ENCODE results near the gene PRDM8. TPM values are rescaled to one million over a fixed set of nuclear protein-coding genes. Genes with fewer than 3 reads are reported as not detected.

The PRDM8 gene
- total RNA-seq, 2 donors from 2014 or later: 0.82 to 1.6 TPM

- no peak overlapping the region for H3K9ac ChIP-seq (ENCODE audit: low read depth in 2 of 2, low read length in 2 of 2)
- DNase-seq: no peak
- H3K4me3 ChIP-seq: no peak overlapping the region
- H3K36me3 ChIP-seq: no peaks in the 10 kb centered on the region
- TF ChIP-seq CTCF (IDR thresholded peaks at IDR 0.05): no peak
- intact Hi-C loops (cut with DNase I): loop anchor here (10.0 kb wide), 2 partner anchors 123 to 273 kb away; no protein-coding TSS in a partner anchor
- no peak overlapping the region for H3K27ac ChIP-seq
- H3K9me3 ChIP-seq: no peaks in the 10 kb centered on the region
- H3K27me3 ChIP-seq: peaks cover 36% of the 10 kb centered on the region
- H3K4me1 ChIP-seq: no peaks in the 10 kb centered on the region
These were observed 9.6 kb upstream of the PRDM8 start for GRCh38 chr4:80187677-80188076.

- Histone ChIP-seq H3K27ac (no peak overlapping the region), H3K9ac (ENCODE audit: low read depth in 2 of 2, low read length in 2 of 2) (no peak overlapping the region), H3K9me3 (no peaks in the 10 kb centered on the region), H3K4me1 (no peaks in the 10 kb centered on the region), H3K4me3 (no peak overlapping the region), H3K36me3 (no peaks in the 10 kb centered on the region), H3K27me3 (peaks cover 34% of the 10 kb centered on the region)
- DNase-seq: no peak
- intact Hi-C loops (cut with DNase I): loop anchor here (10.0 kb wide), 2 partner anchors 124 to 274 kb away; no protein-coding TSS in a partner anchor
- no peak for TF ChIP-seq CTCF (IDR thresholded peaks at IDR 0.05)
These were observed 8.9 kb upstream of the PRDM8 start for GRCh38 chr4:80188457-80188800.

GRCh38 chr4:80188801-80189458, 8.4 kb upstream of the PRDM8 start:
- Histone ChIP-seq H3K4me3 (no peak overlapping the region), H3K27me3 (peaks cover 30% of the 10 kb centered on the region), H3K4me1 (no peaks in the 10 kb centered on the region), H3K27ac (no peak overlapping the region), H3K9ac (ENCODE audit: low read depth in 2 of 2, low read length in 2 of 2) (no peak overlapping the region), H3K9me3 (no peaks in the 10 kb centered on the region), H3K36me3 (no peaks in the 10 kb centered on the region)
- no peak for TF ChIP-seq CTCF (IDR thresholded peaks at IDR 0.05)
- DNase-seq: no peak
- intact Hi-C loops (cut with DNase I): loop anchor here (10.0 kb wide), 2 partner anchors 124 to 274 kb away; no protein-coding TSS in a partner anchor

- TF ChIP-seq CTCF (IDR thresholded peaks at IDR 0.05): no peak
- no peak overlapping the region for H3K27ac ChIP-seq
- DNase-seq: no peak
- H3K27me3 ChIP-seq: peaks cover 30% of the 10 kb centered on the region
- H3K9ac ChIP-seq (ENCODE audit: low read depth in 2 of 2, low read length in 2 of 2): no peak overlapping the region
- no peak overlapping the region for H3K4me3 ChIP-seq
- intact Hi-C loops (cut with DNase I): loop anchor here (10.0 kb wide), 2 partner anchors 125 to 275 kb away; no protein-coding TSS in a partner anchor
- no peaks in the 10 kb centered on the region for H3K36me3 ChIP-seq
- H3K4me1 ChIP-seq: no peaks in the 10 kb centered on the region
- H3K9me3 ChIP-seq: no peaks in the 10 kb centered on the region
These were observed 7.7 kb upstream of the PRDM8 start for GRCh38 chr4:80189581-80189955.

- no peak for TF ChIP-seq CTCF (IDR thresholded peaks at IDR 0.05)
- Histone ChIP-seq H3K4me3 (no peak overlapping the region), H3K4me1 (no peaks in the 10 kb centered on the region), H3K36me3 (no peaks in the 10 kb centered on the region), H3K9me3 (no peaks in the 10 kb centered on the region), H3K27ac (no peak overlapping the region), H3K27me3 (peaks cover 26% of the 10 kb centered on the region), H3K9ac (ENCODE audit: low read depth in 2 of 2, low read length in 2 of 2) (no peak overlapping the region)
- intact Hi-C loops (cut with DNase I): loop anchor here (10.0 kb wide), 2 partner anchors 125 to 275 kb away; no protein-coding TSS in a partner anchor
- no peak for DNase-seq
These were observed 7.2 kb upstream of the PRDM8 start for GRCh38 chr4:80189956-80190677.
